Activated CD8-positive, alpha-beta T cell treated with anti-CD3 and anti-CD28 coated beads, Interleukin-2, amount 10 ng/mL, durations not matched to agents 7 days and 5 days (primary cell): ENCODE data around the gene RTN4R. TPM values are rescaled to one million over a fixed set of nuclear protein-coding genes. Genes with fewer than 3 reads are reported as not detected.
A peak's percentile ranks its signal among the peaks of the same experiment; 100 is the strongest.
"Not testable (repeated sequence)": the region's sequence is repeated elsewhere in the genome, so short reads cannot be mapped to it uniquely, and the experiment has no call there.

Source experiments
- ATAC-seq: fragments of 150-1000 bp; cut with Tn5 transposase; one replicate; pipeline ENCODE4 v1.10.0; 2021; ENCODE audit warnings: moderate library complexity
- CTCF ChIA-PET: fragments of 350-600 bp; sonication (Branson Sonifier 250); formaldehyde crosslinking; loops from one replicate; lab custom pipeline; 2021; ENCODE audit warnings: antibody characterized with exemption; lab: Charles Lee
- POLR2A ChIA-PET: fragments of 350-600 bp; sonication (Branson Sonifier 250); formaldehyde crosslinking; loops from one replicate; lab custom pipeline; 2021; ENCODE audit warnings: antibody characterized with exemption; lab: Charles Lee
- DNase-seq: peaks from one replicate; pipeline ENCODE4 v3.0.0-alpha.2; 2020
- H3K27ac Mint-ChIP-seq: one replicate; pipeline ENCODE4 v1.8.0; 2021; ENCODE audit warnings: mild to moderate bottlenecking, mixed read lengths
- H3K27me3 Mint-ChIP-seq: one replicate; pipeline ENCODE4 v1.8.0; 2021; ENCODE audit warnings: low read depth, mixed read lengths
- H3K36me3 Mint-ChIP-seq: one replicate; pipeline ENCODE4 v1.8.0; 2021; ENCODE audit warnings: low read depth, mixed read lengths
- H3K4me1 Mint-ChIP-seq: one replicate; pipeline ENCODE4 v1.8.0; 2021; ENCODE audit warnings: low read depth, mixed read lengths
- H3K4me3 Mint-ChIP-seq: one replicate; pipeline ENCODE4 v1.8.0; 2021; ENCODE audit warnings: mild to moderate bottlenecking, mixed read lengths
- H3K9me3 Mint-ChIP-seq: one replicate; pipeline ENCODE4 v1.8.0; 2022; ENCODE audit warnings: mixed read lengths; ENCODE audit not compliant: insufficient read depth
- total RNA-seq, 2 experiments: library from RNA; stranded (reverse); gene quantifications; one replicate each; pipeline ENCODE4 v1.2.3, GENCODE V29; 2021

Gene RTN4R
- total RNA-seq, 2 experiments from 2014 or later = 3.7 to 3.8 TPM

- ATAC-seq = no peak
- H3K36me3 Mint-ChIP-seq = no peaks in the 10 kb centered on the region
- H3K27ac Mint-ChIP-seq = no peak overlapping the region
- H3K27me3 Mint-ChIP-seq = no peaks in the 10 kb centered on the region
- DNase-seq = no peak
- H3K4me1 Mint-ChIP-seq = no peaks in the 10 kb centered on the region
- H3K4me3 Mint-ChIP-seq = no peak overlapping the region
- H3K9me3 Mint-ChIP-seq = no peaks in the 10 kb centered on the region
- ChIA-PET POLR2A (no interaction called here), CTCF (no interaction called here)
Measured at GRCh38 chr22:20291249-20291586, 23.1 kb upstream of the RTN4R start.

GRCh38 chr22:20290578-20291248, 22.6 kb upstream of the RTN4R start:
- POLR2A ChIA-PET = no interaction called here
- CTCF ChIA-PET = no interaction called here
- H3K27me3 Mint-ChIP-seq = no peaks in the 10 kb centered on the region
- DNase-seq = no peak
- no peak overlapping the region for H3K4me3 Mint-ChIP-seq
- H3K4me1 Mint-ChIP-seq = no peaks in the 10 kb centered on the region
- H3K36me3 Mint-ChIP-seq = no peaks in the 10 kb centered on the region
- H3K27ac Mint-ChIP-seq = no peak overlapping the region
- no peak for ATAC-seq
- H3K9me3 Mint-ChIP-seq = no peaks in the 10 kb centered on the region

- ChIA-PET POLR2A (no interaction called here), CTCF (no interaction called here)
- DNase-seq (no peak), ATAC-seq (no peak)
- Mint-ChIP-seq H3K27ac (no peak overlapping the region), H3K9me3 (no peaks in the 10 kb centered on the region), H3K36me3 (no peaks in the 10 kb centered on the region), H3K4me1 (no peaks in the 10 kb centered on the region), H3K27me3 (no peaks in the 10 kb centered on the region), H3K4me3 (no peak overlapping the region)
Measured at GRCh38 chr22:20290045-20290392, 21.9 kb upstream of the RTN4R start.

GRCh38 chr22:20289182-20290044, 21.3 kb upstream of the RTN4R start:
- H3K9me3 Mint-ChIP-seq, POLR2A ChIA-PET, CTCF ChIA-PET, ATAC-seq, H3K4me1 Mint-ChIP-seq, DNase-seq, H3K27ac Mint-ChIP-seq, H3K4me3 Mint-ChIP-seq, H3K27me3 Mint-ChIP-seq, H3K36me3 Mint-ChIP-seq: not testable (repeated sequence)

- H3K27me3 Mint-ChIP-seq, DNase-seq, ATAC-seq, H3K27ac Mint-ChIP-seq, H3K4me1 Mint-ChIP-seq, POLR2A ChIA-PET, H3K9me3 Mint-ChIP-seq, H3K4me3 Mint-ChIP-seq, CTCF ChIA-PET, H3K36me3 Mint-ChIP-seq: not testable (repeated sequence)
Measured at GRCh38 chr22:20286784-20287423, 18.8 kb upstream of the RTN4R start.

GRCh38 chr22:20286312-20286660, 18.2 kb upstream of the RTN4R start:
- POLR2A ChIA-PET, H3K27me3 Mint-ChIP-seq: not testable (repeated sequence)

GRCh38 chr22:20285473-20286311, 17.6 kb upstream of the RTN4R start:
- H3K36me3 Mint-ChIP-seq, H3K27me3 Mint-ChIP-seq, POLR2A ChIA-PET, H3K4me3 Mint-ChIP-seq, H3K4me1 Mint-ChIP-seq, H3K9me3 Mint-ChIP-seq, H3K27ac Mint-ChIP-seq: not testable (repeated sequence)
- CTCF ChIA-PET = interaction anchor here (0.9 kb wide), 2 partner anchors 9 to 128 kb away, joined by 3 to 5 read pairs; no protein-coding TSS in a partner anchor
- ATAC-seq = peak; percentile 89
- peak; percentile 77 for DNase-seq

More at GRCh38 chr22:20286312-20286660, 18.2 kb upstream of the RTN4R start:
- DNase-seq, H3K36me3 Mint-ChIP-seq, H3K4me1 Mint-ChIP-seq, H3K27ac Mint-ChIP-seq, H3K9me3 Mint-ChIP-seq, ATAC-seq, H3K4me3 Mint-ChIP-seq: not testable (repeated sequence)
- CTCF ChIA-PET = interaction anchor here (0.9 kb wide), 2 partner anchors 9 to 129 kb away, joined by 3 to 5 read pairs; no protein-coding TSS in a partner anchor

GRCh38 chr22:20284471-20285086, 16.5 kb upstream of the RTN4R start:
- no peak overlapping the region for H3K4me3 Mint-ChIP-seq
- no peaks in the 10 kb centered on the region for H3K9me3 Mint-ChIP-seq
- H3K27ac Mint-ChIP-seq = no peak overlapping the region
- no peaks in the 10 kb centered on the region for H3K36me3 Mint-ChIP-seq
- DNase-seq = no peak
- POLR2A ChIA-PET = interaction anchor here (0.6 kb wide), 1 partner anchor 11 kb away, joined by 3 read pairs; no protein-coding TSS in a partner anchor
- CTCF ChIA-PET = interaction anchor here (2.0 kb wide), 1 partner anchor 127 kb away, joined by 8 read pairs; no protein-coding TSS in a partner anchor
- H3K4me1 Mint-ChIP-seq = peaks cover 2% of the 10 kb centered on the region
- H3K27me3 Mint-ChIP-seq = peaks cover 1% of the 10 kb centered on the region
- ATAC-seq = no peak

- Mint-ChIP-seq H3K9me3 (no peaks in the 10 kb centered on the region), H3K4me3 (no peak overlapping the region), H3K27me3 (peaks cover 3% of the 10 kb centered on the region), H3K36me3 (no peaks in the 10 kb centered on the region), H3K27ac (no peak overlapping the region), H3K4me1 (peaks cover 3% of the 10 kb centered on the region)
- CTCF ChIA-PET = interaction anchor here (1.0 to 2.0 kb wide), 3 partner anchors 9 to 126 kb away, joined by 3 to 8 read pairs (median 4); no protein-coding TSS in a partner anchor
- no peak for ATAC-seq
- DNase-seq = no peak
- POLR2A ChIA-PET = no interaction called here
Measured at GRCh38 chr22:20283674-20284066, 15.6 kb upstream of the RTN4R start.

- no peak for ATAC-seq
- H3K4me1 Mint-ChIP-seq = peaks cover 3% of the 10 kb centered on the region
- no peaks in the 10 kb centered on the region for H3K9me3 Mint-ChIP-seq
- ChIA-PET POLR2A (no interaction called here), CTCF (interaction anchor here (1.0 to 2.0 kb wide), 3 partner anchors 9 to 126 kb away, joined by 3 to 8 read pairs (median 4); no protein-coding TSS in a partner anchor)
- no peak for DNase-seq
- no peaks in the 10 kb centered on the region for H3K36me3 Mint-ChIP-seq
- no peak overlapping the region for H3K27ac Mint-ChIP-seq
- H3K4me3 Mint-ChIP-seq = no peak overlapping the region
- H3K27me3 Mint-ChIP-seq = peaks cover 3% of the 10 kb centered on the region
Measured at GRCh38 chr22:20282901-20283673, 15.0 kb upstream of the RTN4R start.
